ENCODE data around the gene ACTL7A.
"Not testable (repeated sequence)": the region's sequence is repeated elsewhere in the genome, so short reads cannot be mapped to it uniquely, and the experiment has no call there.

The ACTL7A gene

GRCh38 chr9:108876425-108876824 lies 14.4 kb downstream of the ACTL7A start:
- in situ Hi-C loops (cut with MboI; ENCODE audit: low sequenced_read_pairs) = no loop called here

- in situ Hi-C loops (cut with MboI; ENCODE audit: low sequenced_read_pairs) = no loop called here
Measured at GRCh38 chr9:108877524-108877923, 15.5 kb downstream of the ACTL7A start.

- in situ Hi-C loops (cut with MboI; ENCODE audit: low sequenced_read_pairs) = no loop called here
Measured at GRCh38 chr9:108880738-108881316, 18.8 kb downstream of the ACTL7A start.

GRCh38 chr9:108882052-108882888 lies 20.2 kb downstream of the ACTL7A start:
- in situ Hi-C loops (cut with MboI; ENCODE audit: low sequenced_read_pairs) = no loop called here

GRCh38 chr9:108883085-108883484 lies 21.0 kb downstream of the ACTL7A start:
- in situ Hi-C loops (cut with MboI; ENCODE audit: low sequenced_read_pairs) = no loop called here

GRCh38 chr9:108884701-108885100 lies 22.6 kb downstream of the ACTL7A start:
- in situ Hi-C loops (cut with MboI; ENCODE audit: low sequenced_read_pairs) = no loop called here

GRCh38 chr9:108885643-108886348 lies 23.7 kb downstream of the ACTL7A start:
- in situ Hi-C loops (cut with MboI; ENCODE audit: low sequenced_read_pairs) = no loop called here

- in situ Hi-C loops (cut with MboI; ENCODE audit: low sequenced_read_pairs) = not testable (repeated sequence)
Measured at GRCh38 chr9:108886594-108887271, 24.7 kb downstream of the ACTL7A start.

- in situ Hi-C loops (cut with MboI; ENCODE audit: low sequenced_read_pairs) = no loop called here
Measured at GRCh38 chr9:108889649-108890067, 27.6 kb downstream of the ACTL7A start.

- in situ Hi-C loops (cut with MboI; ENCODE audit: low sequenced_read_pairs) = no loop called here
Measured at GRCh38 chr9:108894225-108894997, 32.3 kb downstream of the ACTL7A start.

- in situ Hi-C loops (cut with MboI; ENCODE audit: low sequenced_read_pairs) = no loop called here
Measured at GRCh38 chr9:108897324-108898096, 35.4 kb downstream of the ACTL7A start.

- in situ Hi-C loops (cut with MboI; ENCODE audit: low sequenced_read_pairs) = not testable (repeated sequence)
Measured at GRCh38 chr9:108899023-108899695, 37.1 kb downstream of the ACTL7A start.

- in situ Hi-C loops (cut with MboI; ENCODE audit: low sequenced_read_pairs) = no loop called here
Measured at GRCh38 chr9:108900176-108900575, 38.1 kb downstream of the ACTL7A start.

- in situ Hi-C loops (cut with MboI; ENCODE audit: low sequenced_read_pairs) = no loop called here
Measured at GRCh38 chr9:108903420-108904103, 41.5 kb downstream of the ACTL7A start.

- in situ Hi-C loops (cut with MboI; ENCODE audit: low sequenced_read_pairs) = no loop called here
Measured at GRCh38 chr9:108904161-108904560, 42.1 kb downstream of the ACTL7A start.

- in situ Hi-C loops (cut with MboI; ENCODE audit: low sequenced_read_pairs) = no loop called here
Measured at GRCh38 chr9:108905494-108905893, 43.4 kb downstream of the ACTL7A start.

GRCh38 chr9:108910402-108910801 lies 48.3 kb downstream of the ACTL7A start:
- in situ Hi-C loops (cut with MboI; ENCODE audit: low sequenced_read_pairs) = no loop called here

GRCh38 chr9:108910914-108911313 lies 48.8 kb downstream of the ACTL7A start:
- in situ Hi-C loops (cut with MboI; ENCODE audit: low sequenced_read_pairs) = no loop called here

GRCh38 chr9:108911820-108912219 lies 49.8 kb downstream of the ACTL7A start:
- in situ Hi-C loops (cut with MboI; ENCODE audit: low sequenced_read_pairs) = no loop called here
